ENCODE results near the gene MORN4. TPM values are rescaled to one million over a fixed set of nuclear protein-coding genes. Genes with fewer than 3 reads are reported as not detected.
A peak's percentile ranks its signal among the peaks of the same experiment; 100 is the strongest.

MORN4 gene
- total and polyA plus RNA-seq, 9 of the 15 experiments (the other 6 are each of a cell fraction or from before 2014, with no cell fraction given) = 8.3 to 23.9 (median 11.7) TPM

- TF ChIP-seq ZKSCAN3 (CRISPR knock-in tag; IDR thresholded peaks at IDR 0.05) = no peak
- TF ChIP-seq TBL1XR1 (IDR thresholded peaks at IDR 0.05; ENCODE audit: low read length in 2 of 2) = no peak
- TF ChIP-seq, protein P1, sequence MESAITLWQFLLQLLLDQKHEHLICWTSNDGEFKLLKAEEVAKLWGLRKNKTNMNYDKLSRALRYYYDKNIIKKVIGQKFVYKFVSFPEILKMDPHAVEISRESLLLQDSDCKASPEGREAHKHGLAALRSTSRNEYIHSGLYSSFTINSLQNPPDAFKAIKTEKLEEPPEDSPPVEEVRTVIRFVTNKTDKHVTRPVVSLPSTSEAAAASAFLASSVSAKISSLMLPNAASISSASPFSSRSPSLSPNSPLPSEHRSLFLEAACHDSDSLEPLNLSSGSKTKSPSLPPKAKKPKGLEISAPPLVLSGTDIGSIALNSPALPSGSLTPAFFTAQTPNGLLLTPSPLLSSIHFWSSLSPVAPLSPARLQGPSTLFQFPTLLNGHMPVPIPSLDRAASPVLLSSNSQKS (CRISPR knock-in tag; IDR thresholded peaks at IDR 0.05) = no peak
- no peak for TF ChIP-seq CREBBP (IDR thresholded peaks at IDR 0.05; ENCODE audit: low read depth, low read length)
Measured at GRCh38 chr10:97598407-97599271, 34.7 kb downstream of the MORN4 start (continued).

GRCh38 chr10:97597778-97598177 is 35.5 kb downstream of the MORN4 start:
- no peaks in the 10 kb centered on the region for H3K9me1 ChIP-seq (ENCODE audit: control insufficient read depth, insufficient read depth, low read length)
- WGBS (ENCODE audit: insufficient coverage, low coverage, missing lambda C conversion rate) = 45% methylated on average over 2 of the region's 2 CpGs
- H3K4me1 ChIP-seq (replicated peaks in 1 of 2; ENCODE audit: control insufficient read depth in 2 of 2, insufficient read depth in 2 of 2, low read length in 2 of 2) = peaks cover 21 to 23% of the 10 kb centered on the region in 2 experiments
- peak overlapping the region; percentile 25; the same call in 1 of the 2 replicates for H3K4me2 ChIP-seq (ENCODE audit: insufficient read depth, low read length)
- ChIA-PET CTCF (ENCODE audit: low intra/inter-chr PET ratio) (no interaction called here), POLR2A (no interaction called here)
- no peaks in the 10 kb centered on the region for H4K20me1 ChIP-seq (replicated peaks; ENCODE audit: control insufficient read depth, insufficient read depth, low read length)
- peak overlapping the region; percentile 56; the same call in 2 of the 3 replicates for H3K27ac ChIP-seq (ENCODE audit: extremely low read depth, low read depth, low read length)
- H3K9me3 ChIP-seq (replicated peaks; ENCODE audit: control insufficient read depth, insufficient read depth, low read depth, low read length) = no peaks in the 10 kb centered on the region
- FAIRE-seq (peak; percentile 68), DNase-seq (ENCODE audit: extremely low read depth in 1 of 4, low spot score in 3 of 4) (peak in 1 of 4 experiments; percentile 11), ATAC-seq (peak; percentile 48; the same call in 2 of the 3 replicates)
- no peaks in the 10 kb centered on the region for H3K36me3 ChIP-seq (ENCODE audit: control insufficient read depth, insufficient read depth, low read length)
- H3K9ac ChIP-seq (ENCODE audit: insufficient read depth in 1 of 2, low read depth in 2 of 2, low read length in 2 of 2) = peak overlapping the region in 1 of 2 experiments; percentile 52; a peak in 1 of 4 replicates
- no peak overlapping the region for H3K4me3 ChIP-seq
- in situ Hi-C loops (cut with MboI) (no loop called here), intact Hi-C loops (cut with micrococcal nuclease) (no loop called here)
- H3K27me3 ChIP-seq (ENCODE audit: control insufficient read depth in 2 of 2, insufficient read depth in 2 of 2, low read length in 2 of 2) = no peaks in the 10 kb centered on the region
- H3K79me2 ChIP-seq (ENCODE audit: control insufficient read depth, insufficient read depth, low read length) = no peaks in the 10 kb centered on the region
- H2AFZ ChIP-seq (ENCODE audit: low read depth, low read length) = peak overlapping the region; percentile 86
- no TSS peak for BruUV-seq (replicated peaks)
- TF ChIP-seq XRCC4 (IDR thresholded peaks at IDR 0.05; ENCODE audit: extremely low read depth, insufficient read depth, insufficient read length) = no peak
- 0 out of 2 replicates have a peak, but pooled peaks have one; percentile 42 for TF ChIP-seq SMARCE1 (IDR thresholded peaks at IDR 0.05)
- no peak for TF ChIP-seq KLF6 (CRISPR knock-in tag; IDR thresholded peaks at IDR 0.05; ENCODE audit: borderline replicate concordance)
- TF ChIP-seq, protein P2, sequence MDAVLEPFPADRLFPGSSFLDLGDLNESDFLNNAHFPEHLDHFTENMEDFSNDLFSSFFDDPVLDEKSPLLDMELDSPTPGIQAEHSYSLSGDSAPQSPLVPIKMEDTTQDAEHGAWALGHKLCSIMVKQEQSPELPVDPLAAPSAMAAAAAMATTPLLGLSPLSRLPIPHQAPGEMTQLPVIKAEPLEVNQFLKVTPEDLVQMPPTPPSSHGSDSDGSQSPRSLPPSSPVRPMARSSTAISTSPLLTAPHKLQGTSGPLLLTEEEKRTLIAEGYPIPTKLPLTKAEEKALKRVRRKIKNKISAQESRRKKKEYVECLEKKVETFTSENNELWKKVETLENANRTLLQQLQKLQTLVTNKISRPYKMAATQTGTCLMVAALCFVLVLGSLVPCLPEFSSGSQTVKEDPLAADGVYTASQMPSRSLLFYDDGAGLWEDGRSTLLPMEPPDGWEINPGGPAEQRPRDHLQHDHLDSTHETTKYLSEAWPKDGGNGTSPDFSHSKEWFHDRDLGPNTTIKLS (IDR thresholded peaks at IDR 0.05; ENCODE audit: borderline replicate concordance, low read depth) = no peak
- no peak for TF ChIP-seq E2F3 (CRISPR knock-in tag; IDR thresholded peaks at IDR 0.05)
- peak; percentile 97 for TF ChIP-seq MAFG (tag; conservative IDR thresholded peaks at IDR 0.05)
- TF ChIP-seq MAFK (IDR thresholded peaks at IDR 0.05; ENCODE audit: low read length) = peak; percentile 90
- TF ChIP-seq MAFF (IDR thresholded peaks at IDR 0.05; ENCODE audit: low read length) = peak; percentile 92
- TF ChIP-seq ZNF316 (IDR thresholded peaks at IDR 0.05) = peak; percentile 97
- peak; percentile 92 for TF ChIP-seq C11orf30 (IDR thresholded peaks at IDR 0.05; ENCODE audit: low read depth)
- 0 out of 2 replicates have a peak, but pooled peaks have one; percentile 19 for TF ChIP-seq ATF3 (IDR thresholded peaks at IDR 0.05)
- no peak for TF ChIP-seq ATF3 (CRISPR knock-in tag; conservative IDR thresholded peaks at IDR 0.05)
- no peak for TF ChIP-seq GATAD2A (IDR thresholded peaks at IDR 0.05)
